GM12865 (cell line): Measurements from ENCODE around the gene LGALS8.

ENCODE experiments used
- DNase-seq: peaks from one replicate; pipeline ENCODE4 v3.0.0; 2010; ENCODE audit warnings: low read depth
- H3K4me3 ChIP-seq: 2 replicates; pipeline ENCODE4 v1.5.1; 2011; ENCODE audit warnings: mild to moderate bottlenecking, low read depth, low read length, control low read depth
- TF ChIP-seq, protein P1 (sequence below): IDR thresholded peaks from 2 replicates; pipeline ENCODE4 v1.5.1; 2011; ENCODE audit warnings: low read length, control low read depth, low read depth, inconsistent platforms; ENCODE audit not compliant: insufficient read depth; ENCODE audit errors: missing control alignments

LGALS8 gene

DNA sequence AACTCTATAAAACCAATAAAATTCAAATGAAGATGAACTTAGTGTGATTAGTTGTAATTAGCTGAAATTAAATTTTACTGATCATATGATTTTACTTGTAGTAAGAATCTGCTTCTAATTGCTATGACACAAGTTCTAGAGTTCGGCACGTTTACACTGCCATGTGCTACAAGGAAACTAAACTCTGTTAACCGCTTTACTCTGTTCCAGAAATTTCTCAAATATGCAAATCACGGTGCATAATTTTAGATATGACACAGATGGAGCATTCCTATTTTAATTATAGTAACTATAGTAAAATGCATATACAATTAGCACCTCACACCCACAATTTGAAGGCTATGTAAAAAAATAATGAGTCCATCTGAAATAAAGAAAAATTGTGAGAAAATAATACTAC, 65.7 kb downstream of the LGALS8 start:
- H3K4me3 ChIP-seq: no peak overlapping the region
- TF ChIP-seq, protein P1, sequence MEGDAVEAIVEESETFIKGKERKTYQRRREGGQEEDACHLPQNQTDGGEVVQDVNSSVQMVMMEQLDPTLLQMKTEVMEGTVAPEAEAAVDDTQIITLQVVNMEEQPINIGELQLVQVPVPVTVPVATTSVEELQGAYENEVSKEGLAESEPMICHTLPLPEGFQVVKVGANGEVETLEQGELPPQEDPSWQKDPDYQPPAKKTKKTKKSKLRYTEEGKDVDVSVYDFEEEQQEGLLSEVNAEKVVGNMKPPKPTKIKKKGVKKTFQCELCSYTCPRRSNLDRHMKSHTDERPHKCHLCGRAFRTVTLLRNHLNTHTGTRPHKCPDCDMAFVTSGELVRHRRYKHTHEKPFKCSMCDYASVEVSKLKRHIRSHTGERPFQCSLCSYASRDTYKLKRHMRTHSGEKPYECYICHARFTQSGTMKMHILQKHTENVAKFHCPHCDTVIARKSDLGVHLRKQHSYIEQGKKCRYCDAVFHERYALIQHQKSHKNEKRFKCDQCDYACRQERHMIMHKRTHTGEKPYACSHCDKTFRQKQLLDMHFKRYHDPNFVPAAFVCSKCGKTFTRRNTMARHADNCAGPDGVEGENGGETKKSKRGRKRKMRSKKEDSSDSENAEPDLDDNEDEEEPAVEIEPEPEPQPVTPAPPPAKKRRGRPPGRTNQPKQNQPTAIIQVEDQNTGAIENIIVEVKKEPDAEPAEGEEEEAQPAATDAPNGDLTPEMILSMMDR: no peak
- no peak for DNase-seq

DNA sequence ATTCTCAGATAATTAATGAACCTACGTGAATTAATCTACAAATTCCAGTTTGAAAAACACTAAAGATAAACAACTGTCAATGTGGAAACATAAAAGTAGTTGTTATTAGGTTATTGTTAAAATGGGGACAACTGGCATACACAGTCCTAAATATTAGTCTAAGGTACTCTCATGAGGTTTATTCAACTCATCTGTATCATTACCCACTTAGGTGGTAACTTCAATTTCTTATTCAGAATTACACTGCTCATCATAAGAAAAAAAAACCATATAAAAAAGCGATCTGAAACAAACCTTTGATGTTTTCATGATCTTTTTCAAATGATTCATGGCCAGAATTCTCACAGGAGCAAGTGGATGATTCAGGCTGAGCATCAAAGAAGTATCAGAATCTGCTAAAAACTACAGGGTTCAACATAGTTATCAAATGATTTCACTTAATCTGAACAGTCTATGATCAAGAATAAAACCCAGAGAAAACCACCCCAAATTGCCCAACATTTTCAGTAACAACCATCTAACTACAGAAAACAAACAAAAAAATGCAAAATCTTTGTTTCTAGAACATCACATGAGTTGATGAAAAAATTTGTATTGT, 66.9 kb downstream of the LGALS8 start:
- TF ChIP-seq, protein P1: no peak
- DNase-seq: no peak
- H3K4me3 ChIP-seq: no peak overlapping the region

DNA sequence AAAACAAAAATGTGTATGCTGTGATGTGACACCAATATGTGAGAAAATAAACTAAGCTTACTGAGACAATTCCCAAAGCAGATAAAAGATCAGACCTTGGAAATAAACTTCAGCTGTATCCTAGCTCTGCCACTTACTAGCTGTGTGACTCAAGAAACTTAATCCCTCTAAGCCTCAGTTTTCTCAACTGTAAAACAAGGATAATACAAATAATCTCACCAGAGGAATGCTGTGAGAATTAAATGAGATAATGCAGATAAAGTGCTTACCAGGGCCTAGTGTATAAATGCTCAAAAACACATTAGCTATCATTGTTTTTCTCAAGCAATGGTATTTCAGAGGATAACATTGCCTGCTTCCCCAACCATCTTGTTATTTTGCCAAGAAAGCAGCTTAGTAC, 78.4 kb downstream of the LGALS8 start:
- no peak for DNase-seq
- TF ChIP-seq, protein P1: no peak
- no peak overlapping the region for H3K4me3 ChIP-seq
